HuH-7 (cell line): Measurements from ENCODE around the gene CYREN.
"Not testable (repeated sequence)": the region's sequence is repeated elsewhere in the genome, so short reads cannot be mapped to it uniquely, and the experiment has no call there.

Experiments used
- DNase-seq: peaks from one replicate; pipeline ENCODE4 v3.0.0; 2011; ENCODE audit warnings: low spot score

CYREN gene

GRCh38 chr7:135177028-135177696 lies 6.7 kb upstream of the CYREN start:
- no peak for DNase-seq

- DNase-seq = no peak
Measured at GRCh38 chr7:135175931-135176330, 5.4 kb upstream of the CYREN start.

GRCh38 chr7:135174941-135175340 lies 4.4 kb upstream of the CYREN start:
- DNase-seq = no peak

- DNase-seq = not testable (repeated sequence)
Measured at GRCh38 chr7:135173916-135174315, 3.4 kb upstream of the CYREN start.

GRCh38 chr7:135171581-135172291 lies 1.2 kb upstream of the CYREN start:
- DNase-seq = peak; percentile 76

- DNase-seq = not testable (repeated sequence)
Measured at GRCh38 chr7:135170998-135171481, 533 bp upstream of the CYREN start.

GRCh38 chr7:135169964-135170273 lies 588 bp downstream of the CYREN start:
- DNase-seq = no peak

- peak; percentile 82 for DNase-seq
Measured at GRCh38 chr7:135169141-135169963, 1.2 kb downstream of the CYREN start.

- DNase-seq = no peak
Measured at GRCh38 chr7:135168489-135169140, 1.9 kb downstream of the CYREN start.

- no peak for DNase-seq
Measured at GRCh38 chr7:135168001-135168400, 2.5 kb downstream of the CYREN start.

GRCh38 chr7:135167365-135167917 lies 3.1 kb downstream of the CYREN start:
- DNase-seq = no peak

GRCh38 chr7:135166338-135166990 lies 4.0 kb downstream of the CYREN start:
- no peak for DNase-seq

- DNase-seq = no peak
Measured at GRCh38 chr7:135165862-135166261, 4.6 kb downstream of the CYREN start.

- DNase-seq = no peak
Measured at GRCh38 chr7:135164357-135165061, 6.0 kb downstream of the CYREN start.

GRCh38 chr7:135162382-135163001 lies 8.0 kb downstream of the CYREN start:
- DNase-seq = no peak

GRCh38 chr7:135161669-135162068 lies 8.8 kb downstream of the CYREN start:
- DNase-seq = no peak

GRCh38 chr7:135160858-135161653 lies 9.5 kb downstream of the CYREN start:
- DNase-seq = no peak

GRCh38 chr7:135160098-135160857 lies 10.2 kb downstream of the CYREN start:
- no peak for DNase-seq
